ENCODE measurements around the gene ZNF26. TPM values are rescaled to one million over a fixed set of nuclear protein-coding genes. Genes with fewer than 3 reads are reported as not detected.

ZNF26 gene
- total and polyA plus RNA-seq, 10 of the 15 experiments (the other 5 are each of a cell fraction or from before 2014, with no cell fraction given) = 1.00 to 17.1 (median 10.5) TPM

- peak; percentile 93 for TF ChIP-seq ZBTB40 (IDR thresholded peaks at IDR 0.05; ENCODE audit: borderline replicate concordance)
- peak; percentile 59; the same call in 1 of the 2 replicates for TF ChIP-seq DPF2 (IDR thresholded peaks at IDR 0.05)
- TF ChIP-seq PRDM15 (CRISPR knock-in tag; IDR thresholded peaks at IDR 0.05) = peak; percentile 86
- TF ChIP-seq JUNB (IDR thresholded peaks at IDR 0.05) = no peak
- peak; percentile 75 for TF ChIP-seq CREM (IDR thresholded peaks at IDR 0.05; ENCODE audit: low read depth)
- peak; percentile 61; the same call in 1 of the 2 replicates for TF ChIP-seq YY1 (IDR thresholded peaks at IDR 0.05; ENCODE audit: low read depth, low read length)
- peak; percentile 90 for TF ChIP-seq ZBTB4 (CRISPR knock-in tag; IDR thresholded peaks at IDR 0.05)
- TF ChIP-seq POU2F2 (IDR thresholded peaks at IDR 0.05; ENCODE audit: borderline replicate concordance, low read depth, low read length) = no peak
- no peak for TF ChIP-seq WRNIP1 (IDR thresholded peaks at IDR 0.05; ENCODE audit: borderline replicate concordance, low read depth, low read length)
- TF ChIP-seq ZNF622 (IDR thresholded peaks at IDR 0.05) = no peak
- peak; percentile 93; the same call in 1 of the 2 replicates for TF ChIP-seq ASH2L (IDR thresholded peaks at IDR 0.05; ENCODE audit: borderline replicate concordance, low read depth)
- TF ChIP-seq RFX5 (IDR thresholded peaks at IDR 0.05; ENCODE audit: low read depth, low read length) = no peak
- peak; percentile 71; the same call in 1 of the 2 replicates for TF ChIP-seq ELK1 (IDR thresholded peaks at IDR 0.05; ENCODE audit: low read depth, low read length)
- no peak for TF ChIP-seq SPI1 (IDR thresholded peaks at IDR 0.05; ENCODE audit: borderline replicate concordance, insufficient read depth, low read depth, low read length)
- peak; percentile 92 for TF ChIP-seq BMI1 (IDR thresholded peaks at IDR 0.05; ENCODE audit: borderline replicate concordance)
- TF ChIP-seq CBX3 (IDR thresholded peaks at IDR 0.05; ENCODE audit: borderline replicate concordance, low read depth) = no peak
- TF ChIP-seq JUND (IDR thresholded peaks at IDR 0.05; ENCODE audit: low read depth, low read length) = no peak
These were observed 51.2 kb downstream of the ZNF26 start, which contains the start of gene ZNF84 (continued) for GRCh38 chr12:133037207-133038005.
